ENCODE data around the gene FAM222B.

FAM222B gene

DNA sequence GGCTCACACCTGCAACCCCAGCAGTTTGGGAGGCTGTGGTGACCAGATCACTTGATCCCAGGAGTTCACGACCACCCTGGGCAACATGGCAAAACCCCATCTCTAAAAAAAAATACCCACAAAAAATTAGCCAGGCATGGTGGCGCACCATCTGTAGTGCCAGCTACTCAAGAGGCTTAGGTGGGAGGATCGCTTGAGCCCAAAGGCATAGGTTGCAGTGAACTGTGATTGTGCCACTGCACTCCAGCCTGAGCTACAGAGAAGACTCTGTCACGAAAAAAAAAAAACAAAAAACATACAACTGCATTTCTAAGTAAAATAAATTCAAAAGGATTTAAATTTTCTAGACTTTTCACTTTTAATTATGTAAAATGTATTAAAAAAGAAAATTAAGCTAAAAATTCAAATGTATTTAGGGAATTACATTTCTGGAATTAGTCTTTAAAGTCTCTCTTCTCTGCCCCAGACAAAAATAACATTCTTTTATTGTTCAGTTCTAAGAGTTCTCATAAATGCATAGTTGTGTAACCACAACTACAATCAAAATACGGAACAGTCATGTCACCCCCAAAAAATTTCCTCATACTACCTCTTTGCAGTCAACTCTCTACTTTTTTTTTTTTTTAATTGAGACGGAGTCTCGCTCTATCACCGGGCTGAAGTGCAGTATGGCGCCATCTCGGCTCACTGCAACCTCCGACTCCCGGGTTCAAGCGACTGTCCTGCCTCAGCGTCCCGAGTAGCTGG lies 14.1 kb downstream of the FAM222B start:
- Histone ChIP-seq H3F3A (ENCODE audit: insufficient read depth) (no peaks in the 10 kb centered on the region; the same call in 1 of the 2 replicates), H3K9ac (ENCODE audit: low read length) (no peak overlapping the region), H2AFZ (ENCODE audit: low read depth, low read length, severe bottlenecking) (no peak overlapping the region), H3K4me3 (ENCODE audit: insufficient read depth, low read length, poor library complexity, severe bottlenecking) (no peak overlapping the region), H3K9me3 (ENCODE audit: insufficient read depth, low read length) (no peaks in the 10 kb centered on the region), H4K20me1 (ENCODE audit: low read depth, low read length) (no peaks in the 10 kb centered on the region), H3K9me2 (replicated peaks; ENCODE audit: insufficient read depth, low read length) (no peaks in the 10 kb centered on the region), H3K27me3 (ENCODE audit: low read length) (no peaks in the 10 kb centered on the region), H3K36me3 (ENCODE audit: low read length) (no peaks in the 10 kb centered on the region), H3K79me2 (ENCODE audit: insufficient read depth, low read length) (peaks cover 59% of the 10 kb centered on the region), H3K27ac (ENCODE audit: low read depth, low read length) (no peak overlapping the region), H3K4me2 (ENCODE audit: low read depth, low read length, poor library complexity, severe bottlenecking) (no peak overlapping the region)
- TF ChIP-seq CTCF (IDR thresholded peaks at IDR 0.05; ENCODE audit: insufficient read depth, low read length, poor library complexity, severe bottlenecking), result no peak
- no peak for TF ChIP-seq EZH2phosphoT487 (conservative IDR thresholded peaks at IDR 0.05; ENCODE audit: low read length)

GRCh38 chr17:28827672-28828071 lies 14.9 kb downstream of the FAM222B start:
- Histone ChIP-seq H3K79me2 (ENCODE audit: insufficient read depth, low read length) (peaks cover 61% of the 10 kb centered on the region), H4K20me1 (ENCODE audit: low read depth, low read length) (no peaks in the 10 kb centered on the region), H3K27ac (ENCODE audit: low read depth, low read length) (no peak overlapping the region), H3K36me3 (ENCODE audit: low read length) (no peaks in the 10 kb centered on the region), H3K9me2 (replicated peaks; ENCODE audit: insufficient read depth, low read length) (no peaks in the 10 kb centered on the region), H3K4me3 (ENCODE audit: insufficient read depth, low read length, poor library complexity, severe bottlenecking) (no peak overlapping the region), H2AFZ (ENCODE audit: low read depth, low read length, severe bottlenecking) (no peak overlapping the region), H3K9ac (ENCODE audit: low read length) (no peak overlapping the region), H3K4me2 (ENCODE audit: low read depth, low read length, poor library complexity, severe bottlenecking) (no peak overlapping the region), H3K27me3 (ENCODE audit: low read length) (no peaks in the 10 kb centered on the region), H3F3A (ENCODE audit: insufficient read depth) (no peaks in the 10 kb centered on the region; the same call in 1 of the 2 replicates), H3K9me3 (ENCODE audit: insufficient read depth, low read length) (no peaks in the 10 kb centered on the region)
- TF ChIP-seq CTCF (IDR thresholded peaks at IDR 0.05; ENCODE audit: insufficient read depth, low read length, poor library complexity, severe bottlenecking) (no peak), EZH2phosphoT487 (conservative IDR thresholded peaks at IDR 0.05; ENCODE audit: low read length) (no peak)

- Histone ChIP-seq H3K36me3 (ENCODE audit: low read length) (no peaks in the 10 kb centered on the region), H3K27me3 (ENCODE audit: low read length) (no peaks in the 10 kb centered on the region), H3K9me2 (replicated peaks; ENCODE audit: insufficient read depth, low read length) (no peaks in the 10 kb centered on the region), H3K4me3 (ENCODE audit: insufficient read depth, low read length, poor library complexity, severe bottlenecking) (no peak overlapping the region), H3K9me3 (ENCODE audit: insufficient read depth, low read length) (no peaks in the 10 kb centered on the region), H3K27ac (ENCODE audit: low read depth, low read length) (no peak overlapping the region), H2AFZ (ENCODE audit: low read depth, low read length, severe bottlenecking) (no peak overlapping the region), H3K9ac (ENCODE audit: low read length) (no peak overlapping the region), H3K79me2 (ENCODE audit: insufficient read depth, low read length) (peaks cover 76% of the 10 kb centered on the region), H4K20me1 (ENCODE audit: low read depth, low read length) (no peaks in the 10 kb centered on the region), H3F3A (ENCODE audit: insufficient read depth) (peaks cover 16% of the 10 kb centered on the region; the same call in 1 of the 2 replicates), H3K4me2 (ENCODE audit: low read depth, low read length, poor library complexity, severe bottlenecking) (no peak overlapping the region)
- TF ChIP-seq CTCF (IDR thresholded peaks at IDR 0.05; ENCODE audit: insufficient read depth, low read length, poor library complexity, severe bottlenecking) (no peak), EZH2phosphoT487 (conservative IDR thresholded peaks at IDR 0.05; ENCODE audit: low read length) (no peak)
These were observed 23.0 kb downstream of the FAM222B start for GRCh38 chr17:28819582-28819981.

Data from SU-DHL-6 (cell line).